Left lung (tissue), 10 donors: ENCODE measurements around the gene PUDP. TPM values are rescaled to one million over a fixed set of nuclear protein-coding genes. Genes with fewer than 3 reads are reported as not detected.
"Not testable (repeated sequence)": the region's sequence is repeated elsewhere in the genome, so short reads cannot be mapped to it uniquely, and the experiment has no call there.

Experiments
- ATAC-seq: fragments of 200-7000 bp; cut with Tn5 transposase; one replicate; pipeline ENCODE4 v1.9.1; 2020; ENCODE audit warnings: moderate library complexity
- DNase-seq, 4 donors: peaks; one replicate each; pipeline ENCODE4 v3.0.0-alpha.2; 2013 to 2020
- H3K27ac ChIP-seq, 2 donors: fragments of 200-600 bp; sonication (generic) in 1 of 2; one replicate each; pipeline versions ENCODE4 v1.5.0 to v1.8.0; 2020 to 2021
- H3K27me3 ChIP-seq, 2 donors: fragments of 200-600 bp; sonication (generic) in 1 of 2; one replicate each; pipeline versions ENCODE4 v1.5.0 to v1.8.0; 2020 to 2021
- H3K36me3 ChIP-seq, 2 donors: fragments of 200-600 bp; sonication (generic) in 1 of 2; one replicate each; pipeline versions ENCODE4 v1.5.0 to v1.8.0; 2020 to 2021
- H3K4me1 ChIP-seq, 2 donors: fragments of 200-600 bp; one replicate each; pipeline ENCODE4 v1.8.0; 2021
- H3K4me3 ChIP-seq, 2 donors: fragments of 200-600 bp; sonication (generic) in 1 of 2; one replicate each; pipeline versions ENCODE4 v1.5.0 to v1.8.0; 2020 to 2021; ENCODE audit warnings: mild to moderate bottlenecking in 1 of 2
- H3K9me3 ChIP-seq, 2 donors: fragments of 200-600 bp; sonication (generic) in 1 of 2; one replicate each; pipeline versions ENCODE4 v1.5.0 to v1.8.0; 2020 to 2021
- CTCF ChIP-seq, 2 donors: fragments of 200-600 bp; sonication (generic) in 1 of 2; IDR thresholded peaks; one replicate each; pipeline versions ENCODE4 v1.5.0 to v1.8.0; 2021; ENCODE audit warnings: antibody characterized with exemption in 2 of 2
- intact Hi-C, 2 donors: fragments of 100-400 bp; cut with DNase I; formaldehyde crosslinking; loops; one replicate each; pipeline versions ENCODE4 v1.11.2 to v1.14.2; 2022
- microRNA-seq, 2 donors: library from miRNA; unstranded; fragments of <30 nt; microRNA quantifications; one replicate each; pipeline ENCODE4, GENCODE V29; 2019
- polyA plus RNA-seq, 6 donors: library from polyadenylated mRNA; unstranded; fragments of 120-200 nt; gene quantifications; one replicate each; pipeline ENCODE4 v1.2.1, GENCODE V29; 2013; ENCODE audit not compliant: insufficient read length in 6 of 6
- total RNA-seq, 2 donors: library from RNA; stranded (reverse); fragmentation: NEBNext Ultra II Directional; extraction: Animal tissue kit (Norgen Biotek cat#: 25700); gene quantifications; one replicate each; pipeline ENCODE4 v1.2.1, GENCODE V29; 2021
- donor health status: DM: no; HTN: yes; CAD: no.
- donor health status: DM: no; HTN: no; CAD: no.

PUDP gene
- total and polyA plus RNA-seq, 8 donors, result 9.8 to 26.1 (median 14.1) TPM

DNA sequence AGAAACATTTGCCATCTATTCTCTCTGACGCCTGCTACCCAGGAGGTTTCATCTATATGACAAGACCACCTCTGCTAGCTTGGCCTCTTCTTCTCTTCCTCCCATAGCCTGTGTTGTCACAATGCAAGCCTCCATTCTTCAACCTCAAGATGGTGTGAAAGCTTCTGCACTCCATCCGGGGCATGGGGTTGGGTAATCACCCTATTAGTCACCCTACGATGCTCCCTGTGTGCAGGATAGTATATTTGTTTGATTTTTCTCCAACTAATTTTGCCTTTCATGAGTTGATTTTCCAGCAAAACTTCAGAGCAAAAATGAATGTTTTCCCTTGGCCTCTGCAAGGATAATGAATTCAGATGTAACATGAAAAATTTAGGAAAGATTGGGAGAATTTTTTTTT lies 128.4 kb downstream of the PUDP start:
- no peak for TF ChIP-seq CTCF (IDR thresholded peaks at IDR 0.05)
- Histone ChIP-seq H3K27me3 (no peaks in the 10 kb centered on the region), H3K9me3 (no peaks in the 10 kb centered on the region), H3K4me3 (no peak overlapping the region), H3K36me3 (no peaks in the 10 kb centered on the region), H3K4me1 (no peaks in the 10 kb centered on the region), H3K27ac (no peak overlapping the region)
- no peak for ATAC-seq
- no peak for DNase-seq
- intact Hi-C loops, result no loop called here

DNA sequence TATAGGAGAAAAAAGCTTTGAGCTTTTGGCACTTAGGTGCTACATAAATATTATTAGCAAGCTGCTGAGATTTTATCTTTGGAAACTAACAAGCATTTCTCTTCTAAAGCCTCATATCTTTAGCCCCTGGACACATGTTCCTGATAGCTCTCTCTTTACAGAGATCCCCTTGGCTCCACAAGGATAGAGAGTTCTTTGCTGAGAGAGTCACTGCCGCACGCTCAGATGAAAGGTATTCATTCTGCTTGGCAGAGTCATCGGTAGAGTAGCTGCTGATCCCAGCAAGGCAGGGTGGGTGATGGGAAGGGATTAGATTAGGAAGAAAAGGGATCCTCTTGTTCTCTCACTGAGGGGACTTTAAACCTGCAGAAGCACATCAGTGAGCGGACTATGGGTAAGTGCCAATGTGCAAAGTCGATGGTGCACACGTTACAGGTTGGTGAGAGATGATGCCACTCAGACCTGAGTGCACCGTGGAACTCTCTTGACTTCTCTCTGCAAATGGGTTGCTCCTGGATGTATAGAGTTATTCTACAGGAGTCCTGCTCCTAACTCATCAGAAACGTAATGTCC lies 135.6 kb downstream of the PUDP start:
- ATAC-seq, DNase-seq, H3K9me3 ChIP-seq, H3K4me1 ChIP-seq, intact Hi-C loops, H3K36me3 ChIP-seq, H3K27me3 ChIP-seq, H3K4me3 ChIP-seq, H3K27ac ChIP-seq: not testable (repeated sequence)

DNA sequence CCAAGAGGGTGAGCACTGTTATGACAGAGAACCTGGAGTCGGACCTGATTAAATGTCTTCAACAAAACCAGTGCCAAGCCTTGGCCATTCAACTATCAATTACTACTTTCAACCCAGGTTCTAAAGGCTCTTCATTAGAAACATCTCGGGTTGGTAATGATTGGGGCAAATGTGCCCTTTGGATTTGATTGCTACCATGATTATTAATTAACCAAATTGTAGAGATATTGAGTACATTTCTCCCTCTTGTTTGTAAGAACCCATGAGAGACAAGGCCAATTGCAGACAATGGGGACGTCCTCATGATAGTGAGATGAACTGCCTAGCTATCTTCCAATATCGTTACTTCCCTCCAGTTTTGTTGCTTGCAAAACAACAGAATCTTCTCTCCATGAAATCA lies 137.1 kb downstream of the PUDP start:
- H3K27ac ChIP-seq, H3K4me3 ChIP-seq, intact Hi-C loops, ATAC-seq, H3K4me1 ChIP-seq, H3K27me3 ChIP-seq, DNase-seq, H3K9me3 ChIP-seq, H3K36me3 ChIP-seq: not testable (repeated sequence)

DNA sequence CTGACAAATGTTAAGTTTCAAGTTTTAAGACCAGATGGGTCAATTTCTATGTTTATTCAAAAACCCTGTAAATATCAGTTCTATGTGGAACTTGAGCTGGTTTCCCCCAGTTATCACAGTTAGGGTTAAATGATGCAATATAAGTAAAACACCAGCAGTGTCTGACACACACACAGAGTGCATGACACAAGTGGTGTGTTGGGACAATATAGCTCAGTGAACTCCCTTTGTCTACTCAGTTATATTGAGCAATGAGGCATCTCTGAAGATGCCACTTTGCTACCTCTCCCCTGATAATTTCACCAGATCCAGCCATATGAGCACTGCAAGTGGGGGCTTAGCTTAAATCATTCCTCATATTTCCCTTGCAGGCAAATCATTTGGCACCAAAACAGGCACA lies 140.6 kb downstream of the PUDP start:
- H3K9me3 ChIP-seq, intact Hi-C loops, H3K4me1 ChIP-seq, H3K4me3 ChIP-seq, H3K27me3 ChIP-seq, H3K27ac ChIP-seq, H3K36me3 ChIP-seq, DNase-seq, ATAC-seq: not testable (repeated sequence)

Small RNA genes lying within 50 kb of the gene (microRNA-seq; reads per million reads assigned to microRNA genes)
- gene MIR4767, result 0.34 to 0.68 reads per million in 2 donors

Other genes with a start within 250 kb of the PUDP start
- 10 to 100 TPM; 13.7 to 33.8 TPM for gene STS, start 441 bp downstream of the PUDP start, total RNA-seq
- gene STS, start 441 bp downstream of the PUDP start, polyA plus RNA-seq, result 1 to 10 TPM; 4.9 to 7.6 (median 5.8) TPM